ENCODE measurements around the gene UBE3B. TPM values are rescaled to one million over a fixed set of nuclear protein-coding genes. Genes with fewer than 3 reads are reported as not detected.

UBE3B gene
- total RNA-seq, 1 donor from 2014 or later = 44.2 TPM

DNA sequence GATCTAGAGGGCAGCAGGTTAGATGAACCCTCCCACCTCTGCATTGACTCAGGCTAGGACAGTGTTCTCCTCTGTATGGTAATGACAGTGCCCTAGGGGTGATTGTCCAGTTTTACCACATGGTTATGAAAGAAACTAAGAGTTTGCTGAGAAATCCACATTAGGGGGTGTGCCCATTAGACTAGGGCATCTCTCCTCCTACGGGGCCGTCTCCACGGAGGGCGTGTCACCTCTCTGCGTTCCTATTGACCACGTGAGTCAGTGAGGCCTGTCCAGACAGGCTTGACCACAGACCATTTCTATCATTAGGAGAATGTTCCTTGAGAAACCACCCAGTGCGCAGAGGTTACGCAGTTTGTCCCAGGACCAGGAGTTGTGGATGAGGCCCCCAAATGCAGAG, 104.4 kb downstream of the UBE3B start:
- H3K27ac Mint-ChIP-seq (ENCODE audit: unreplicated experiment) = no peak overlapping the region
- H3K27me3 Mint-ChIP-seq (ENCODE audit: unreplicated experiment) = no peaks in the 10 kb centered on the region
- peaks cover 8% of the 10 kb centered on the region for H3K4me1 Mint-ChIP-seq (ENCODE audit: low read depth, unreplicated experiment)
- no peaks in the 10 kb centered on the region for H3K9me3 Mint-ChIP-seq (ENCODE audit: unreplicated experiment)
- no peak for DNase-seq
- H3K36me3 Mint-ChIP-seq (ENCODE audit: unreplicated experiment) = no peaks in the 10 kb centered on the region
- TF ChIP-seq, protein P1, sequence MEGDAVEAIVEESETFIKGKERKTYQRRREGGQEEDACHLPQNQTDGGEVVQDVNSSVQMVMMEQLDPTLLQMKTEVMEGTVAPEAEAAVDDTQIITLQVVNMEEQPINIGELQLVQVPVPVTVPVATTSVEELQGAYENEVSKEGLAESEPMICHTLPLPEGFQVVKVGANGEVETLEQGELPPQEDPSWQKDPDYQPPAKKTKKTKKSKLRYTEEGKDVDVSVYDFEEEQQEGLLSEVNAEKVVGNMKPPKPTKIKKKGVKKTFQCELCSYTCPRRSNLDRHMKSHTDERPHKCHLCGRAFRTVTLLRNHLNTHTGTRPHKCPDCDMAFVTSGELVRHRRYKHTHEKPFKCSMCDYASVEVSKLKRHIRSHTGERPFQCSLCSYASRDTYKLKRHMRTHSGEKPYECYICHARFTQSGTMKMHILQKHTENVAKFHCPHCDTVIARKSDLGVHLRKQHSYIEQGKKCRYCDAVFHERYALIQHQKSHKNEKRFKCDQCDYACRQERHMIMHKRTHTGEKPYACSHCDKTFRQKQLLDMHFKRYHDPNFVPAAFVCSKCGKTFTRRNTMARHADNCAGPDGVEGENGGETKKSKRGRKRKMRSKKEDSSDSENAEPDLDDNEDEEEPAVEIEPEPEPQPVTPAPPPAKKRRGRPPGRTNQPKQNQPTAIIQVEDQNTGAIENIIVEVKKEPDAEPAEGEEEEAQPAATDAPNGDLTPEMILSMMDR (IDR thresholded peaks at IDR 0.05; ENCODE audit: partially characterized antibody, unreplicated experiment) = no peak
- no peak overlapping the region for H3K4me3 Mint-ChIP-seq (ENCODE audit: unreplicated experiment)

DNA sequence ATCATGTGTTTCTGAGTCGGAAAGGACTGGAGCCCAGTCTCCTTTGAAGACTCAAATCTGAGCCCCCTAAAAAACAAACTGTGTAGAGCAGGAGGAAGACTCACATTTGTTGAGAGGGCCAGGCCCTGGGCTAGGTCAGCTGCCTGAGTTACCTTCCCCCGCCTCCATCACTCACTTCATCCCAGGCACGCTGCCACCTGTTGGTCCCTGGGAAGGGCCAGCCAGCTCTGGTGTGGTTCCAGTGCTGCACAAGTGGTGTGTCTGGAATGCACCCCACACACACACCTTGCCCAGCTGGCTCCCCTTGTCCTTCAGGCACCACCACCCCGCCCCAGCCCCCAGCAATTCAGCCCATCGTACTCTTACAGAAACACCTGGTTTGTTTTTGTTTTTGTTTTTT, 105.2 kb downstream of the UBE3B start:
- H3K9me3 Mint-ChIP-seq (ENCODE audit: unreplicated experiment) = no peaks in the 10 kb centered on the region
- H3K27me3 Mint-ChIP-seq (ENCODE audit: unreplicated experiment) = no peaks in the 10 kb centered on the region
- no peak overlapping the region for H3K4me3 Mint-ChIP-seq (ENCODE audit: unreplicated experiment)
- H3K27ac Mint-ChIP-seq (ENCODE audit: unreplicated experiment) = no peak overlapping the region
- no peaks in the 10 kb centered on the region for H3K36me3 Mint-ChIP-seq (ENCODE audit: unreplicated experiment)
- no peak for DNase-seq
- TF ChIP-seq, protein P1 (IDR thresholded peaks at IDR 0.05; ENCODE audit: partially characterized antibody, unreplicated experiment) = no peak
- H3K4me1 Mint-ChIP-seq (ENCODE audit: low read depth, unreplicated experiment) = peaks cover 10% of the 10 kb centered on the region

DNA sequence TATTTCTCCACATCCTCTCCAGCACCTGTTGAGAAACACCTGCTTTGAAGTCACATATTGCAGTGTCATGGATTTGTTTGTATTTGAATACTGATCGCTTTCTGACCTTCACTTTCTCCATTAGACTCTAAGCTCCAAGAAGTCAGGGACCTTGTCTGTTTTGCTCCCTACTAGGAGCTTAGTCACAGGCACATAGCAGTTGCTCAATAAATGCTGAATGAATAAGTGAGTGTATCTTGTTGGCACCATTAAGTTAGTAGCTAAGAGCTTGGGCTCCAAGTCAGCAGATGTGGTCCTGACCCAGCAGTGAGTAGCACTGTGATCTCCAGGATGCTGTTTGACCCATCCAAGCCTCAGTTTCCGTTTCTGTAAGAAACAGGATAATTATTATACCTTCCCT, 106.3 kb downstream of the UBE3B start:
- TF ChIP-seq, protein P1 (IDR thresholded peaks at IDR 0.05; ENCODE audit: partially characterized antibody, unreplicated experiment) = no peak
- H3K4me3 Mint-ChIP-seq (ENCODE audit: unreplicated experiment) = no peak overlapping the region
- H3K36me3 Mint-ChIP-seq (ENCODE audit: unreplicated experiment) = peaks cover 6% of the 10 kb centered on the region

More for the DNA sequence above, 106.3 kb downstream of the UBE3B start:
- Mint-ChIP-seq H3K4me1 (ENCODE audit: low read depth, unreplicated experiment) (peaks cover 12% of the 10 kb centered on the region), H3K27ac (ENCODE audit: unreplicated experiment) (no peak overlapping the region), H3K27me3 (ENCODE audit: unreplicated experiment) (no peaks in the 10 kb centered on the region), H3K9me3 (ENCODE audit: unreplicated experiment) (peaks cover 2% of the 10 kb centered on the region)
- no peak for DNase-seq

Other genes with a start within 250 kb of the UBE3B start
- gene FOXN4, start 168.3 kb upstream of the UBE3B start, total RNA-seq (ENCODE audit: unreplicated experiment) = 0.61 TPM
- 0.27 TPM for gene MYO1H, start 129.7 kb upstream of the UBE3B start, total RNA-seq (ENCODE audit: unreplicated experiment)
- gene KCTD10, start 334 bp upstream of the UBE3B start, total RNA-seq (ENCODE audit: unreplicated experiment) = 95.2 TPM
- 28.7 TPM for gene MMAB, start 95.9 kb downstream of the UBE3B start, total RNA-seq (ENCODE audit: unreplicated experiment)
- 53.6 TPM for gene MVK, start 96.2 kb downstream of the UBE3B start, total RNA-seq (ENCODE audit: unreplicated experiment)
- gene FAM222A, start 236.2 kb downstream of the UBE3B start, total RNA-seq (ENCODE audit: unreplicated experiment) = 18.1 TPM

Measured in glutamatergic neuron (in vitro differentiated cells).